GM12865 (cell line): ENCODE measurements around the gene ZBTB7C.

Experiments used
- DNase-seq: peaks from one replicate; pipeline ENCODE4 v3.0.0; 2010; ENCODE audit warnings: low read depth
- H3K4me3 ChIP-seq: 2 replicates; pipeline ENCODE4 v1.5.1; 2011; ENCODE audit warnings: mild to moderate bottlenecking, low read depth, low read length, control low read depth
- TF ChIP-seq, protein P1 (sequence below): IDR thresholded peaks from 2 replicates; pipeline ENCODE4 v1.5.1; 2011; ENCODE audit warnings: low read length, control low read depth, low read depth, inconsistent platforms; ENCODE audit not compliant: insufficient read depth; ENCODE audit errors: missing control alignments

Gene ZBTB7C

DNA sequence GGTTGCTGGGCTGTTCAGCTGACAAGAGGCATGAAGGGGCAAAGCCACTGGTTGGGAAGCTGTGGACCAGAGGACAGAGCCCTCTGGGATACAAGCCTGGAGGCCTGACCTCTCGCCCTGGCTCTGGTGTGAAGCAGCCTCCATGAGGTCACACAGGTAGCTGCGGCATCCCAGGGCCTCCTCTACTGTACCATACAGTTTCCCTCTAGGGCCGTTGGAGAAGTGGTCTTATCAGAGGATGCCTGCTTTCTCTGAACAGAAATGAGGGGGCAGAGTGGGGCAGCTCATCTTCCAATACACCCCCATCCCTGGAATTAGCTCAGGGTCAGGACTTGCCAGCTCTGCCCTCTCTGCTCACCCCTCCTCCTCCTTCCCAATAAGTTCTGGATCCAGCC lies 343.6 kb downstream of the ZBTB7C start:
- no peak overlapping the region for H3K4me3 ChIP-seq
- no peak for DNase-seq
- TF ChIP-seq, protein P1, sequence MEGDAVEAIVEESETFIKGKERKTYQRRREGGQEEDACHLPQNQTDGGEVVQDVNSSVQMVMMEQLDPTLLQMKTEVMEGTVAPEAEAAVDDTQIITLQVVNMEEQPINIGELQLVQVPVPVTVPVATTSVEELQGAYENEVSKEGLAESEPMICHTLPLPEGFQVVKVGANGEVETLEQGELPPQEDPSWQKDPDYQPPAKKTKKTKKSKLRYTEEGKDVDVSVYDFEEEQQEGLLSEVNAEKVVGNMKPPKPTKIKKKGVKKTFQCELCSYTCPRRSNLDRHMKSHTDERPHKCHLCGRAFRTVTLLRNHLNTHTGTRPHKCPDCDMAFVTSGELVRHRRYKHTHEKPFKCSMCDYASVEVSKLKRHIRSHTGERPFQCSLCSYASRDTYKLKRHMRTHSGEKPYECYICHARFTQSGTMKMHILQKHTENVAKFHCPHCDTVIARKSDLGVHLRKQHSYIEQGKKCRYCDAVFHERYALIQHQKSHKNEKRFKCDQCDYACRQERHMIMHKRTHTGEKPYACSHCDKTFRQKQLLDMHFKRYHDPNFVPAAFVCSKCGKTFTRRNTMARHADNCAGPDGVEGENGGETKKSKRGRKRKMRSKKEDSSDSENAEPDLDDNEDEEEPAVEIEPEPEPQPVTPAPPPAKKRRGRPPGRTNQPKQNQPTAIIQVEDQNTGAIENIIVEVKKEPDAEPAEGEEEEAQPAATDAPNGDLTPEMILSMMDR, result no peak

DNA sequence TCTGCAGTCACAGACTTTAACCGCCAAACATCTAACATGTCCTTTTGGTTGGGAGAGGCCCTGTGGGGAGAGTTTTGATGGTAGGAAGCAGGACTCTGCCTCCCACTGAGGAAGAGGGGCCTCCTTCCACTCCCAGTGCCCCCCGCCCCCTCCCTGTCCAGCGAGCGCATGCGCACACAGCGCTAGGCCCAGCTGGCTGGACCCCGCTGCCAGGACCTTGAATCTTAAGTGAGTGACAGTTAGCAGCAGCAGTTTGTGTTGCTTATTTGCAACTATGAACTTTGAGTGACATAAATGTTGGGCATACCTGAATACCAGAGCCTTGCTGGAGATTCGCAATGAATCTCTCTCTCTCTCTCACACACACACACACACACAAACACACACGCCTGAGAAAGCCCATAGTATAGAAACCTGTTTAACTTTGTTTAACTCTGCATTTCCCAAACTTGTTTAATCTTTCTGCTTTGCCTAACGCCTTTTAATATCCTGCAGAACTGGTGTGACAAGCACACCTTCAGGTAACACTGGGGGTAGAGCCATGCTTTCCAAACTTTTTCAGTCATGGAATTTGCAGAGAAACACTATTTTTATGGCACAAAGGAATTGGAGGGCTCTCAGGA lies 344.1 kb downstream of the ZBTB7C start:
- TF ChIP-seq, protein P1, result no peak
- H3K4me3 ChIP-seq, result no peak overlapping the region
- DNase-seq, result no peak

DNA sequence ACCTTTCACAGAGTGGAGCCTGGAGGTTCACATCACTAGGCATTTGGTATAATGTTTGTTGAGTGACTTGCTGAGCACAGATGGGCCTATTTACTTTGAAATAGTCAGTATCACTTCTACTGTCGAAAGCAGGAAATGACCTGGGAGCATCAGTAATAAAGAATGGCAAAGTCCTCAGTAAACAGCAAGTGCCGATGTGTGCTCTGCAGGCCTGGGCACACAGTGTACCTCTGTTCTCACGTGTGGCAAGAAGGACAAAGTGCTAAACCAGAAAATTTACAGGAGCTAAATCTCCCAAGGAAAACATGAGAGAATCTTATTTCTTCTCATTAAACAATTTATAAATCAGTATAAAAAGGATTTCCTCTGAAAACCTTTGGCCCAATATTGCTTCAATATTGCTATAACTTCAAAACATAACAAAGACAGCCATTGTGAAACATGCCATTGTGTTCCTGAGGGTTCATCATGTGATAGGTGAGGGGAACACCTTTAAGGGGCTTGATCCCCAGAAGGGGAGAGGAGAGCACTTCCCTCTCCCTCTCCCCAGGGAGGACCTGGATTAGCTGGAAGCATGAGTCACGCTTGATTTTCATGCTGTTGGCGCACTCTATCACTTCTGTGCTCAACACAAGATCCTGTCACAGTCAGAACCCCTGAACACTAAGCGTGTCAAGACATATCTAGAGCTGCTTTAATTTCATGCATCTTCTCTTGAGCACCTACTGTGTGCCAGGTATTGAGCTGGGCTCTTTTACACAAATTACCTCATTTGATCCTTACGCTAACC lies 347.2 kb downstream of the ZBTB7C start:
- TF ChIP-seq, protein P1, result no peak
- H3K4me3 ChIP-seq, result no peak overlapping the region
- no peak for DNase-seq

DNA sequence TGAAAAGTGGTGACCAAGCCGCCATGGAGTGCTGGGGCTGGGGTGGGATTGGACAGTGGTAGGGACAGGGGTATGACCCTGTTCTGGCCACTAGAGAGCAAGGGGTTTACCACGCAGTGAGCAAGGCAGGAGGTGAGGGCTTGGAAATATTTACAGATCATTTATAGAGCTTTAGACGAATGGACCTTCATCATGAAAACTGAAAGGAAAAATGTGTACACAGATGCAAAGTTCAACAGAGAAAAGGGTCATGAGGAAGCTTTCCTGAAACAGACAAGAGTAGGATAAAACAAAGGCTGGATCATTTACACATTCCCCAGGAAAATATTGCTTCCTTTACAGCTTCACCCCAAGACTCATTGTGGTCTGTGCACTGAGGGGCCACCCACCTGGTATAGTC lies 348.2 kb downstream of the ZBTB7C start:
- TF ChIP-seq, protein P1, result no peak
- no peak overlapping the region for H3K4me3 ChIP-seq
- DNase-seq, result no peak

DNA sequence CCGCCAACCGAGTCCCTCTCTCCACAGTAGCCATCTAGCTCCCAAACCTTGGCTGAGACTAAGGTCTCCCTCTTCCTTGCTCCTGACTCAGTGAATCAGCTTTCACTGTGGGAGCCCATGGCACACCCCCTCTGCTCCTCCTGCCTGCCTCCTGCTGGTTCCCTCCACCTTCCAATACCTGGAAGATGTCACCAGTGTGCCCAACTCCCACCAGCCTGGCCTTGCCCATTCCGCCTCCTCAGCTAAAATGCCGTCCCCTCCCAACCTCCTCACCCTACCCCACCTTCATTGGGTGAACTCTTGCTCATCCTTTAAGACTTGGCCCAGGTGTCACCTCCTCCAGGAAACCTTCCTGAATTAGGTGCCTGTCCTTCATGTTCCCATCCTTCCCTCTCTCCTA lies 348.8 kb downstream of the ZBTB7C start:
- TF ChIP-seq, protein P1, result no peak
- DNase-seq, result no peak
- H3K4me3 ChIP-seq, result no peak overlapping the region

DNA sequence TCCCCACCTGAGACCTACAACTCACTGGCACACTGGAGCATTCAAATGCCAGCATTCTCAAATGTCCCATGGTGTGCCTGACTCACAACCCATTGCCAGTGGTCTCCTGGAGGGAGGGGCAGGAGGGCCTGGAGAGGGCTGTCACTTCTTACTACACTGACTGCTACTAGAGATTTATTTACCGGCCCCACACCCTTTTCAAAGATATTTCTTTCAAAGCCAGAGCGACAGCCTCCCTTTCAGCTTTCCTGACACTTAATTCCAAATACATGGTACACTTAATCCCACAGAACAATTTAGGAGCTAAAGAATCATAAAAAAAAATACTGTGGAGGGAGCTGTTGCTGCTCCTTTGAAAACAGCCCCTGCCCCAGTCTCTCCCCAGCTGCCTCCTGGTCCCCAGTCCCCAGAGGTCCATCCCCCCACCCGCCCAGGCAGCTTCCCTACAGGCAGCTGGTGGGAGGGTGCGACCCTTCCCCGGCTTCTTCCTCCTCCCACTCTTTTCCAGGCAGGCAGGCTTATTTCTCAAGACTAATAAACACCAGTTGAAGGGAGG lies 349.6 kb downstream of the ZBTB7C start:
- DNase-seq, result no peak

More for the DNA sequence above, 349.6 kb downstream of the ZBTB7C start:
- H3K4me3 ChIP-seq, result no peak overlapping the region
- TF ChIP-seq, protein P1, result no peak
